H1 (cell line): ENCODE results near the gene HMGXB3. TPM values are rescaled to one million over a fixed set of nuclear protein-coding genes. Genes with fewer than 3 reads are reported as not detected.

Experiments used
- CTCF ChIA-PET: fragments of 300-600 bp; sonication (Branson Sonifier 250); formaldehyde crosslinking; loops from one replicate; lab custom pipeline; 2021; ENCODE audit not compliant: partially characterized antibody; lab: Charles Lee
- POLR2A ChIA-PET: fragments of 300-600 bp; sonication (Branson Sonifier 250); formaldehyde crosslinking; loops from one replicate; lab custom pipeline; 2021; ENCODE audit warnings: inconsistent platforms; ENCODE audit not compliant: partially characterized antibody; lab: Charles Lee
- DNase-seq, 2 experiments: peaks; one replicate each; pipeline versions ENCODE4 v3.0.0 to v3.0.0-alpha.2; 2010 to 2022; ENCODE audit warnings: low spot score in 2 of 2, low read depth in 1 of 2, mixed read lengths in 1 of 2
- FAIRE-seq: peaks from 2 replicates; lab custom pipeline; 2011; peaks lifted over from hg19 to GRCh38; lab: Jason Lieb, UNC
- H2AFZ ChIP-seq: 2 replicates; pipeline ENCODE4 v1.8.1; 2012; ENCODE audit warnings: low read length, inconsistent platforms
- H2AK5ac ChIP-seq: 2 replicates; pipeline ENCODE4 v1.6.1; 2013; ENCODE audit warnings: low read depth, low read length
- H2BK120ac ChIP-seq: replicated peaks from 2 replicates; pipeline ENCODE3; 2013; ENCODE audit warnings: low read depth, low read length, inconsistent platforms
- H2BK12ac ChIP-seq: 2 replicates; pipeline ENCODE4 v1.6.1; 2013; ENCODE audit warnings: low read depth, low read length
- H2BK15ac ChIP-seq: 2 replicates; pipeline ENCODE4 v1.6.1; 2013; ENCODE audit warnings: low read length
- H2BK20ac ChIP-seq: 2 replicates; pipeline ENCODE4 v1.6.1; 2013; ENCODE audit warnings: low read length
- H2BK5ac ChIP-seq: 2 replicates; pipeline ENCODE4 v1.6.1; 2013; ENCODE audit warnings: low read depth, low read length
- H3K14ac ChIP-seq: 2 replicates; pipeline ENCODE4 v1.6.1; 2013; ENCODE audit warnings: inconsistent platforms; ENCODE audit not compliant: insufficient read length
- H3K18ac ChIP-seq: 2 replicates; pipeline ENCODE4 v1.6.1; 2013; ENCODE audit warnings: low read length; ENCODE audit errors: extremely low read depth
- H3K23ac ChIP-seq: 2 replicates; pipeline ENCODE4 v1.6.1; 2013; ENCODE audit warnings: inconsistent platforms; ENCODE audit not compliant: insufficient read length
- H3K23me2 ChIP-seq: 2 replicates; pipeline ENCODE4 v1.6.1; 2013; ENCODE audit warnings: low read depth, low read length
- H3K27ac ChIP-seq: 2 replicates; pipeline ENCODE4 v1.6.1; 2011; ENCODE audit warnings: low read depth, low read length, inconsistent platforms
- H3K27me3 ChIP-seq, 4 experiments: replicated peaks in 1 of 4; 1 replicate in 1 of 4; 2 replicates in 3 of 4; pipeline versions ENCODE4 v1.6.1 to v1.8.1; 2011 to 2013; ENCODE audit warnings: low read length in 3 of 4, mild to moderate bottlenecking in 3 of 4, inconsistent platforms in 2 of 4, mixed read lengths in 2 of 4, moderate library complexity in 1 of 4; ENCODE audit not compliant: control insufficient read depth in 3 of 4, insufficient read depth in 3 of 4; ENCODE audit errors: extremely low read depth in 1 of 4
- H3K36me3 ChIP-seq, 4 experiments: 2 replicates each; pipeline versions ENCODE4 v1.6.1 to v1.8.1; 2011 to 2013; ENCODE audit warnings: mild to moderate bottlenecking in 4 of 4, low read length in 3 of 4, moderate library complexity in 2 of 4, control low read depth in 1 of 4, inconsistent platforms in 1 of 4; ENCODE audit not compliant: insufficient read depth in 4 of 4, control insufficient read depth in 2 of 4
- H3K4ac ChIP-seq: replicated peaks from 2 replicates; pipeline ENCODE3; 2013; ENCODE audit warnings: low read length, low read depth, mixed read lengths, inconsistent platforms; ENCODE audit not compliant: insufficient read length
- H3K4me1 ChIP-seq, 4 experiments: replicated peaks in 1 of 4; 1 replicate in 1 of 4; 2 replicates in 3 of 4; pipeline versions ENCODE4 v1.6.1 to v1.8.1; 2011 to 2013; ENCODE audit warnings: low read length in 3 of 4, inconsistent platforms in 2 of 4, mixed read lengths in 1 of 4; ENCODE audit not compliant: insufficient read depth in 4 of 4, control insufficient read depth in 3 of 4
- H3K4me2 ChIP-seq, 2 experiments: 2 replicates each; pipeline versions ENCODE4 v1.6.1 to v1.8.1; 2011 to 2013; ENCODE audit warnings: low read depth in 2 of 2, low read length in 2 of 2, control low read depth in 1 of 2, inconsistent platforms in 1 of 2, mild to moderate bottlenecking in 1 of 2; ENCODE audit not compliant: insufficient read depth in 1 of 2
- H3K4me3 ChIP-seq, 4 experiments: fragments of 200-600, 300-600 bp in 1 of 4; sonication (generic), shearing (Covaris generic), sonication (Bioruptor Twin) in 1 of 4; 2 replicates each; pipeline versions ENCODE4 v1.5.1 to v1.8.1; 2011 to 2016; ENCODE audit warnings: low read length in 4 of 4, low read depth in 3 of 4, control low read depth in 2 of 4, inconsistent platforms in 2 of 4, mild to moderate bottlenecking in 2 of 4, mixed read lengths in 1 of 4, moderate library complexity in 1 of 4; ENCODE audit not compliant: insufficient read depth in 2 of 4; ENCODE audit errors: extremely low read depth in 1 of 4
- H3K56ac ChIP-seq: replicated peaks from 2 replicates; pipeline ENCODE3; 2013; ENCODE audit warnings: low read depth, mild to moderate bottlenecking, mixed read lengths, low read length, inconsistent platforms; ENCODE audit not compliant: insufficient read length
- H3K79me1 ChIP-seq: 2 replicates; pipeline ENCODE4 v1.6.1; 2013; ENCODE audit warnings: low read depth, low read length, control low read depth
- H3K79me2 ChIP-seq, 2 experiments: 2 replicates each; pipeline versions ENCODE4 v1.6.1 to v1.8.1; 2012 to 2013; ENCODE audit warnings: low read length in 2 of 2, mild to moderate bottlenecking in 2 of 2, inconsistent platforms in 1 of 2; ENCODE audit not compliant: insufficient read depth in 2 of 2, control insufficient read depth in 1 of 2
- H3K9ac ChIP-seq, 4 experiments: replicated peaks in 1 of 4; 1 replicate in 1 of 4; 2 replicates in 3 of 4; pipeline versions ENCODE4 v1.6.1 to v1.8.1; 2011 to 2013; ENCODE audit warnings: low read depth in 3 of 4, low read length in 3 of 4, control low read depth in 2 of 4, mild to moderate bottlenecking in 2 of 4, moderate library complexity in 2 of 4, inconsistent platforms in 1 of 4; ENCODE audit errors: extremely low read depth in 1 of 4
- H3K9me3 ChIP-seq, 2 experiments: 2 replicates each; pipeline versions ENCODE4 v1.6.1 to v1.8.1; 2012 to 2013; ENCODE audit warnings: mild to moderate bottlenecking in 2 of 2, moderate library complexity in 2 of 2, control low read depth in 1 of 2, inconsistent platforms in 1 of 2, low read depth in 1 of 2, low read length in 1 of 2, mixed read lengths in 1 of 2; ENCODE audit not compliant: insufficient read depth in 2 of 2
- H4K20me1 ChIP-seq, 2 experiments: replicated peaks in 1 of 2; 2 replicates each; pipeline versions ENCODE3 to v1.8.1; 2011 to 2013; ENCODE audit warnings: inconsistent platforms in 2 of 2, low read length in 2 of 2, mild to moderate bottlenecking in 1 of 2; ENCODE audit not compliant: insufficient read depth in 2 of 2, control insufficient read depth in 1 of 2
- H4K5ac ChIP-seq: 2 replicates; pipeline ENCODE4 v1.6.1; 2013; ENCODE audit warnings: low read length, low read depth, mixed read lengths, inconsistent platforms; ENCODE audit not compliant: insufficient read length
- H4K8ac ChIP-seq: 2 replicates; pipeline ENCODE4 v1.8.0; 2013; ENCODE audit warnings: mild to moderate bottlenecking, moderate library complexity, low read length, inconsistent platforms; ENCODE audit not compliant: insufficient read depth; ENCODE audit errors: extremely low read depth
- H4K91ac ChIP-seq: replicated peaks from 2 replicates; pipeline ENCODE3; 2013; ENCODE audit warnings: low read length, mixed read lengths, inconsistent platforms; ENCODE audit not compliant: insufficient read length
- NANOG ChIP-seq: IDR thresholded peaks from 2 replicates; pipeline ENCODE4 v1.6.1; 2011; ENCODE audit warnings: low read length, low read depth, mild to moderate bottlenecking, inconsistent platforms; ENCODE audit not compliant: insufficient read depth, poor library complexity, severe bottlenecking
- SIX5 ChIP-seq: IDR thresholded peaks from 2 replicates; pipeline ENCODE4 v1.6.1; 2011; ENCODE audit warnings: mild to moderate bottlenecking, low read depth, low read length
- WGBS, 2 experiments: shearing (Covaris generic) in 1 of 2; methylation state at CpG; one replicate each; pipeline versions ENCODE4 v1.1.6 to v1.1.7; 2013 to 2015; ENCODE audit warnings: low lambda C conversion rate in 2 of 2, mixed read lengths in 2 of 2, inconsistent platforms in 1 of 2, low coverage in 1 of 2, missing lambda C conversion rate in 1 of 2; ENCODE audit not compliant: insufficient replicate concordance in 2 of 2, insufficient coverage in 1 of 2, insufficient read length in 1 of 2; ENCODE audit errors: extremely low coverage in 1 of 2, missing lambda C conversion rate in 1 of 2; 5-methylcytosine and 5-hydroxymethylcytosine counted together
- polyA plus RNA-seq, 7 experiments: library from polyadenylated mRNA; depleted of rRNA in 3 of 7; stranded (reverse) in 5 of 7; unstranded in 2 of 7; fragments of >200 nt in 5 of 7; fragments of 200-250 nt in 2 of 7; gene quantifications; 1 replicate in 5 of 7; 2 replicates in 1 of 7; 4 replicates in 1 of 7; pipeline versions ENCODE4 v1.2.1 to v1.2.3, GENCODE V29; 2011 to 2013; ENCODE audit warnings: missing spikeins in 2 of 7, mixed read lengths in 2 of 7
- total RNA-seq: library from RNA; stranded (reverse); fragmentation: NEBNext Ultra II Directional; extraction: Animal tissue kit (Norgen Biotek cat#: 25700); gene quantifications from 2 replicates; pipeline ENCODE4 v1.2.1, GENCODE V29; 2021

The HMGXB3 gene
- total and polyA plus RNA-seq, 2 of the 8 experiments (the other 6 are each of a cell fraction or from before 2014, with no cell fraction given) = 26.8 to 28.0 TPM

DNA sequence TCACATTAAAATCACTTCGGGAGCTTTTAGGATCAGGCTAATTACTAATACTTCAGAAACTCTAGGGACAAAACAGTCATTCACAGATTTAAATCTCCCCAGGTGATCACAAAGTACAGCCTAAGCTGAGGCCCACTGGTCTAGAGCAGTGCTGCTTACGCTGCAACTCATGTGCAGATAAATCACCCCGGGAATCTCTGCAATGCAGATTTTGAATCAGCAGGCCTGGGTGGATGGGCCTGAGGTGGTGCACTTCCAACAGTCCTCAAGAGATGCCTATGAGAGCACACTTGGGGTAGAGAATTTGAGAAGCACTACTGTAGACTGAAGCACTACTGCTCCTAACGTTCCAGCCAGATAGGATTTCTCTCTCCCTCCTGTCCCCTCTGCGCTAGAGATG lies 57.5 kb downstream of the HMGXB3 start:
- no peak overlapping the region for H3K27ac ChIP-seq
- H3K18ac ChIP-seq = no peak overlapping the region
- peaks cover 0 to 6% (median 2%) of the 10 kb centered on the region in 4 experiments; a peak in 4 of 7 replicates for H3K4me1 ChIP-seq
- no peak overlapping the region for H3K56ac ChIP-seq
- H2BK20ac ChIP-seq = no peak overlapping the region
- H3K79me2 ChIP-seq = no peaks in the 10 kb centered on the region
- TF ChIP-seq NANOG (peak; percentile 45), SIX5 (no peak)
- TF ChIP-seq, all 59 proteins: peak for 1
- H2AK5ac ChIP-seq = no peak overlapping the region
- CTCF ChIA-PET = interaction anchor here (1.0 to 1.8 kb wide), 4 partner anchors 13 to 96 kb away, joined by 3 to 6 read pairs (median 4); no protein-coding TSS in a partner anchor
- no peak overlapping the region for H4K8ac ChIP-seq
- H3K23me2 ChIP-seq = no peaks in the 10 kb centered on the region
- no peak overlapping the region; the same call in 1 of the 2 replicates for H2BK15ac ChIP-seq
- no peaks in the 10 kb centered on the region for H3K79me1 ChIP-seq
- H4K5ac ChIP-seq = no peak overlapping the region
- H4K20me1 ChIP-seq = peaks cover 0 to 7% of the 10 kb centered on the region in 2 experiments
- no peak for DNase-seq
- POLR2A ChIA-PET = interaction anchor here (1.8 kb wide), 1 partner anchor 11 kb away, joined by 6 read pairs; no protein-coding TSS in a partner anchor
- H4K91ac ChIP-seq = no peak overlapping the region
- no peak overlapping the region for H2AFZ ChIP-seq
- peaks cover 0 to 12% (median 3%) of the 10 kb centered on the region in 4 experiments; a peak in 4 of 8 replicates for H3K36me3 ChIP-seq
- no peak overlapping the region for H2BK12ac ChIP-seq
- no peak overlapping the region for H3K23ac ChIP-seq
- H3K4me2 ChIP-seq = peak overlapping the region; percentile 15 to 35; a peak in 3 of 4 replicates
- no peak overlapping the region for H3K4me3 ChIP-seq
- WGBS, 2 experiments = 62% methylated on average over 5 of the region's 5 CpGs; no CpG with 5 or more reads in 1 of the 2 experiments
- H3K14ac ChIP-seq = no peak overlapping the region
- H2BK120ac ChIP-seq = no peak overlapping the region
- no peak overlapping the region for H3K9ac ChIP-seq
- H3K4ac ChIP-seq = no peak overlapping the region
- no peaks in the 10 kb centered on the region for H3K9me3 ChIP-seq
- no peak overlapping the region for H2BK5ac ChIP-seq
- H3K27me3 ChIP-seq = peaks cover 0 to 2% (median 0%) of the 10 kb centered on the region in 4 experiments; a peak in 2 of 7 replicates
- peak; percentile 32 for FAIRE-seq
